Keratinocyte (primary cell): ENCODE results near the gene GOLT1A. TPM values are rescaled to one million over a fixed set of nuclear protein-coding genes. Genes with fewer than 3 reads are reported as not detected.

ENCODE experiments used
- DNase-seq: peaks from one replicate; pipeline ENCODE4 v3.0.0-alpha.2; 2011; ENCODE audit warnings: low read depth, missing footprints, low spot score
- FAIRE-seq: peaks from 2 replicates; lab custom pipeline; 2011; peaks lifted over from hg19 to GRCh38; lab: Jason Lieb, UNC
- H2AFZ ChIP-seq: 2 replicates; pipeline ENCODE4 v1.6.0; 2012; ENCODE audit warnings: low read length, control low read depth, inconsistent platforms; ENCODE audit not compliant: control insufficient read depth
- H3K27ac ChIP-seq: 2 replicates; pipeline ENCODE4 v1.5.1; 2011; ENCODE audit warnings: low read length; ENCODE audit not compliant: control insufficient read depth, insufficient read depth
- H3K27me3 ChIP-seq: 3 replicates; pipeline ENCODE4 v1.6.0; 2011; ENCODE audit warnings: low read length; ENCODE audit not compliant: control insufficient read depth, insufficient read depth; ENCODE audit errors: extremely low read depth
- H3K36me3 ChIP-seq, 2 experiments: 2 replicates in 1 of 2; 3 replicates in 1 of 2; pipeline ENCODE4 v1.5.1; 2011; ENCODE audit warnings: low read length in 2 of 2, mild to moderate bottlenecking in 1 of 2; ENCODE audit not compliant: control insufficient read depth in 2 of 2, insufficient read depth in 2 of 2; ENCODE audit errors: extremely low read depth in 1 of 2
- H3K4me1 ChIP-seq: 3 replicates; pipeline ENCODE4 v1.5.1; 2011; ENCODE audit warnings: low read length; ENCODE audit not compliant: control insufficient read depth, insufficient read depth; ENCODE audit errors: extremely low read depth
- H3K4me2 ChIP-seq: 3 replicates; pipeline ENCODE4 v1.6.0; 2011; ENCODE audit warnings: low read depth, low read length; ENCODE audit not compliant: control insufficient read depth, insufficient read depth; ENCODE audit errors: extremely low read depth
- H3K4me3 ChIP-seq, 3 experiments: fragments of 200-600 bp in 1 of 3; sonication (generic) in 1 of 3; 2 replicates in 2 of 3; 3 replicates in 1 of 3; pipeline ENCODE4 v1.5.1; 2011 to 2016; ENCODE audit warnings: low read length in 3 of 3, mild to moderate bottlenecking in 3 of 3, control low read depth in 2 of 3, inconsistent platforms in 1 of 3, low read depth in 1 of 3, mixed read lengths in 1 of 3, mixed run types in 1 of 3, moderate library complexity in 1 of 3; ENCODE audit not compliant: control insufficient read depth in 2 of 3, insufficient read depth in 2 of 3; ENCODE audit errors: extremely low read depth in 1 of 3
- H3K79me2 ChIP-seq: 2 replicates; pipeline ENCODE4 v1.6.0; 2012; ENCODE audit warnings: low read length; ENCODE audit not compliant: control insufficient read depth, insufficient read depth
- H3K9ac ChIP-seq: 3 replicates; pipeline ENCODE4 v1.6.0; 2011; ENCODE audit warnings: low read length; ENCODE audit not compliant: control insufficient read depth, insufficient read depth; ENCODE audit errors: extremely low read depth
- H3K9me1 ChIP-seq: 3 replicates; pipeline ENCODE4 v1.6.0; 2011; ENCODE audit warnings: low read length; ENCODE audit not compliant: control insufficient read depth, insufficient read depth; ENCODE audit errors: extremely low read depth
- H3K9me3 ChIP-seq: 2 replicates; pipeline ENCODE4 v1.5.1; 2012; ENCODE audit warnings: low read depth, low read length; ENCODE audit not compliant: control insufficient read depth
- H4K20me1 ChIP-seq: 3 replicates; pipeline ENCODE4 v1.6.0; 2011; ENCODE audit warnings: low read length; ENCODE audit not compliant: control insufficient read depth, insufficient read depth; ENCODE audit errors: extremely low read depth
- EZH2 ChIP-seq: IDR thresholded peaks from one replicate; pipeline ENCODE4 v1.6.1; 2012; ENCODE audit warnings: inconsistent platforms, mild to moderate bottlenecking, low read length, moderate library complexity
- dilution Hi-C: fragments of 300-500 bp; cut with MboI; formaldehyde crosslinking; loops from one replicate; pipeline ENCODE4 v1.7.0; 2020; ENCODE audit warnings: low sequenced_read_pairs; ENCODE audit not compliant: extremely low pct_ligation_motif_present
- polyA plus RNA-seq, 5 experiments: library from polyadenylated mRNA; depleted of rRNA in 3 of 5; stranded (reverse) in 3 of 5; stranded (forward) in 1 of 5; unstranded in 1 of 5; fragments of >200 nt; gene quantifications; 1 replicate in 1 of 5; 2 replicates in 3 of 5; 3 replicates in 1 of 5; pipeline versions ENCODE4 v1.2.1 to v1.2.3, GENCODE V29; 2011 to 2012; ENCODE audit warnings: missing spikeins in 2 of 5, low read depth in 1 of 5, low replicate concordance in 1 of 5
- TF ChIP-seq, protein P1 (sequence below), 3 experiments: IDR thresholded peaks in 1 of 3; conservative IDR thresholded peaks in 1 of 3; optimal IDR thresholded peaks in 1 of 3; 2 replicates in 2 of 3; 3 replicates in 1 of 3; pipeline versions ENCODE3 to v1.5.1; 2011; ENCODE audit warnings: low read length in 3 of 3, mild to moderate bottlenecking in 3 of 3, moderate library complexity in 2 of 3, control low read depth in 1 of 3, inconsistent platforms in 1 of 3; ENCODE audit not compliant: insufficient read depth in 2 of 3; ENCODE audit errors: extremely low read depth in 1 of 3

Gene GOLT1A
- polyA plus RNA-seq, 1 donor (not counting 4 experiments of a cell fraction or from before 2014, with no cell fraction given), result 0.46 TPM

DNA sequence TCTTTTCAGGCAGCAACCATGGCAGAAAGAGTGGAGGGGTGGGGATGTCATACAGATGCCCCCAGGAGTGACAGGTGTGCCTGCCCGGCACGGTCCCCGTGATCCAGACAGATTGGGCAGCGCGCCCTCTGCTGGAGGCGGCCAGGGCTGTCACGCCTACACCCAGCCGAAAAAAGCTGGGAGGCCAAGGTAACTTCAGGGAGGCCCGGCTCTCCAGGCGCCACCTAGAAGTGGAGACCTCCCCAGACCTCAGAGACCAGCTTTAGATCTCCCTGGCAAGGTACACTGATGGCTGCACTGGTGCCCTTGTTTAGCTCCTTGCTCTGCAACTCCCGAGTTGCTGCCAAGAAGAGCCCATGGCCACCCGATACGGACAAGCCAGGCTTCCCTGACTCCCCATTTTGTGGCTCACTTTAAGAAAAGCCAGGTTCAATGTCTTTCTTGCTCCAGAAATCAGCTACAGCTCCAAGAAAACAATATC, 6.6 kb downstream of the GOLT1A start:
- no peak overlapping the region for H3K4me2 ChIP-seq
- no peak overlapping the region for H3K4me3 ChIP-seq
- H3K36me3 ChIP-seq, result no peaks in the 10 kb centered on the region
- H3K9me3 ChIP-seq, result no peaks in the 10 kb centered on the region
- no peak for TF ChIP-seq EZH2
- TF ChIP-seq, protein P1, sequence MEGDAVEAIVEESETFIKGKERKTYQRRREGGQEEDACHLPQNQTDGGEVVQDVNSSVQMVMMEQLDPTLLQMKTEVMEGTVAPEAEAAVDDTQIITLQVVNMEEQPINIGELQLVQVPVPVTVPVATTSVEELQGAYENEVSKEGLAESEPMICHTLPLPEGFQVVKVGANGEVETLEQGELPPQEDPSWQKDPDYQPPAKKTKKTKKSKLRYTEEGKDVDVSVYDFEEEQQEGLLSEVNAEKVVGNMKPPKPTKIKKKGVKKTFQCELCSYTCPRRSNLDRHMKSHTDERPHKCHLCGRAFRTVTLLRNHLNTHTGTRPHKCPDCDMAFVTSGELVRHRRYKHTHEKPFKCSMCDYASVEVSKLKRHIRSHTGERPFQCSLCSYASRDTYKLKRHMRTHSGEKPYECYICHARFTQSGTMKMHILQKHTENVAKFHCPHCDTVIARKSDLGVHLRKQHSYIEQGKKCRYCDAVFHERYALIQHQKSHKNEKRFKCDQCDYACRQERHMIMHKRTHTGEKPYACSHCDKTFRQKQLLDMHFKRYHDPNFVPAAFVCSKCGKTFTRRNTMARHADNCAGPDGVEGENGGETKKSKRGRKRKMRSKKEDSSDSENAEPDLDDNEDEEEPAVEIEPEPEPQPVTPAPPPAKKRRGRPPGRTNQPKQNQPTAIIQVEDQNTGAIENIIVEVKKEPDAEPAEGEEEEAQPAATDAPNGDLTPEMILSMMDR (optimal IDR thresholded peaks at IDR 0.05 in 1 of 3, IDR thresholded peaks at IDR 0.05 in 1 of 3, conservative IDR thresholded peaks at IDR 0.05 in 1 of 3; ENCODE audit: extremely low read depth in 1 of 3, insufficient read depth in 2 of 3, low read length in 3 of 3), result peak; percentile 92 to 98 (median 98)
- no peaks in the 10 kb centered on the region for H3K27me3 ChIP-seq
- no peaks in the 10 kb centered on the region for H4K20me1 ChIP-seq
- no peaks in the 10 kb centered on the region for H3K79me2 ChIP-seq
- no peak for DNase-seq
- H3K27ac ChIP-seq, result no peak overlapping the region
- peaks cover 3% of the 10 kb centered on the region for H3K4me1 ChIP-seq
- no peak for FAIRE-seq
- no peak overlapping the region for H3K9ac ChIP-seq
- peak overlapping the region; percentile 35 for H2AFZ ChIP-seq
- H3K9me1 ChIP-seq, result no peaks in the 10 kb centered on the region
- dilution Hi-C loops, result no loop called here

DNA sequence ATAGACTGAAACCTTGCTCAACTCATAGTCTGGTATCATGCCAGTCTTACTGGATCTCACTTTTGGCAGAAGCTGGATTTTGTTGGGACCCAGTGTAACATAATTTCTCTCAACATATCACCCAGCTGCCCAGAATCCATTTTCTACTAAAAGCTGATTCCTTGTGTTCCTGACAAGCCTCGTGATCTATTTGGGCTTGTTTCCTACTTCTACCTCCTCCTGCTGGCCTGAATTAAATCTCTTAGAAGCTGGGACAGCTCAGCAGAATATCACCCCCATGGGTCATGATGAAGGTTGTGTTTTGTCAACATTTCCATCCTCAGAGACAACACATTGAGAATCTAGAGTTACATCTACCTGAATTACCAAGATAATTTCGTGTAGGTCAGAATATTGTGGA, 7.7 kb downstream of the GOLT1A start:
- H3K79me2 ChIP-seq, result no peaks in the 10 kb centered on the region
- no peaks in the 10 kb centered on the region for H3K9me1 ChIP-seq
- H3K4me2 ChIP-seq, result no peak overlapping the region
- no peaks in the 10 kb centered on the region for H3K9me3 ChIP-seq
- FAIRE-seq, result no peak
- no peak overlapping the region for H2AFZ ChIP-seq
- H3K27me3 ChIP-seq, result no peaks in the 10 kb centered on the region
- no peaks in the 10 kb centered on the region for H3K36me3 ChIP-seq
- H3K27ac ChIP-seq, result no peak overlapping the region
- H4K20me1 ChIP-seq, result no peaks in the 10 kb centered on the region
- H3K4me1 ChIP-seq, result peaks cover 3% of the 10 kb centered on the region
- TF ChIP-seq, protein P1 (optimal IDR thresholded peaks at IDR 0.05 in 1 of 3, IDR thresholded peaks at IDR 0.05 in 1 of 3, conservative IDR thresholded peaks at IDR 0.05 in 1 of 3; ENCODE audit: extremely low read depth in 1 of 3, insufficient read depth in 2 of 3, low read length in 3 of 3), result peak in 1 of 3 experiments; percentile 27
- TF ChIP-seq EZH2, result no peak
- no peak overlapping the region for H3K4me3 ChIP-seq
- dilution Hi-C loops, result no loop called here
- no peak overlapping the region for H3K9ac ChIP-seq
- DNase-seq, result no peak
